HEK293 (cell line): ENCODE data around the gene FAM72B.
"Not testable (repeated sequence)": the region's sequence is repeated elsewhere in the genome, so short reads cannot be mapped to it uniquely, and the experiment has no call there.

ENCODE experiments used
- KLF9 ChIP-seq: fragments of 450-650 bp; formaldehyde crosslinking; IDR thresholded peaks from 2 replicates; pipeline ENCODE4 v1.5.1; 2016; ENCODE audit warnings: missing biosample characterization, missing genetic modification characterization, low read depth
- ZBTB48 ChIP-seq: fragments of 450-650 bp; formaldehyde crosslinking; IDR thresholded peaks from 2 replicates; pipeline ENCODE4 v1.5.1; 2016; ENCODE audit warnings: missing biosample characterization, missing genetic modification characterization
- ZNF121 ChIP-seq: fragments of 450-650 bp; formaldehyde crosslinking; IDR thresholded peaks from 2 replicates; pipeline ENCODE4 v1.5.1; 2016; ENCODE audit warnings: missing biosample characterization, missing genetic modification characterization
- ZNF629 ChIP-seq: fragments of 450-650 bp; formaldehyde crosslinking; IDR thresholded peaks from 2 replicates; pipeline ENCODE4 v1.5.1; 2017; ENCODE audit warnings: missing biosample characterization, missing genetic modification characterization
- ZNF76 ChIP-seq: fragments of 450-650 bp; formaldehyde crosslinking; IDR thresholded peaks from 2 replicates; pipeline ENCODE4; 2016; ENCODE audit warnings: low read depth, missing biosample characterization, missing genetic modification characterization, borderline replicate concordance
- TF ChIP-seq, protein P1 (sequence below): fragments of 450-650 bp; formaldehyde crosslinking; IDR thresholded peaks from 2 replicates; pipeline ENCODE4 v1.5.1; 2016; ENCODE audit warnings: missing biosample characterization, missing genetic modification characterization

DNA sequence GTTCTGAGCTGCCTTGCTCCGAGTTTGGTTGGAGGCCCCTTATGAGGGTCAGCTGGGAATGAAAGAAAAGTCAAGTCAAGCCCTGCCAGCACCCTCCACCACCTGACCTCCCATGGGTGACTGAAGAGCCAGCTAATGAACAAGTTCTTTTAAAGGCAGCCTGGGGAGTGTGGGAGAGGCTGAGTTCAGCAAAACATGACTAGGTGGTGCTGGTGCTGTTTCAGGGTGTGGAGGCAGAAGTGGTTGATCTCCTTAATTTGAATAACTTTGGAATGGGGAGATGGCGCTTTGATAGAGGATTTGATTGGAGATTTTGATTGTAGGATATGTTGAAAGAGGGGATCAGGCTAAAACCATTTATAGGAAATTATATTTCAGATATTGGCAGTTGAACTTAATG is 23.2 kb upstream of the FAM72B start:
- TF ChIP-seq ZNF629 (tag by site-specific recombination); ZNF121 (tag by site-specific recombination); KLF9; ZNF76 (tag by site-specific recombination); ZBTB48: not testable (repeated sequence)
- TF ChIP-seq, protein P1, sequence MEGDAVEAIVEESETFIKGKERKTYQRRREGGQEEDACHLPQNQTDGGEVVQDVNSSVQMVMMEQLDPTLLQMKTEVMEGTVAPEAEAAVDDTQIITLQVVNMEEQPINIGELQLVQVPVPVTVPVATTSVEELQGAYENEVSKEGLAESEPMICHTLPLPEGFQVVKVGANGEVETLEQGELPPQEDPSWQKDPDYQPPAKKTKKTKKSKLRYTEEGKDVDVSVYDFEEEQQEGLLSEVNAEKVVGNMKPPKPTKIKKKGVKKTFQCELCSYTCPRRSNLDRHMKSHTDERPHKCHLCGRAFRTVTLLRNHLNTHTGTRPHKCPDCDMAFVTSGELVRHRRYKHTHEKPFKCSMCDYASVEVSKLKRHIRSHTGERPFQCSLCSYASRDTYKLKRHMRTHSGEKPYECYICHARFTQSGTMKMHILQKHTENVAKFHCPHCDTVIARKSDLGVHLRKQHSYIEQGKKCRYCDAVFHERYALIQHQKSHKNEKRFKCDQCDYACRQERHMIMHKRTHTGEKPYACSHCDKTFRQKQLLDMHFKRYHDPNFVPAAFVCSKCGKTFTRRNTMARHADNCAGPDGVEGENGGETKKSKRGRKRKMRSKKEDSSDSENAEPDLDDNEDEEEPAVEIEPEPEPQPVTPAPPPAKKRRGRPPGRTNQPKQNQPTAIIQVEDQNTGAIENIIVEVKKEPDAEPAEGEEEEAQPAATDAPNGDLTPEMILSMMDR = not testable (repeated sequence)
